Smooth muscle cell (in vitro differentiated cells): ENCODE measurements around the gene ZMAT5. TPM values are rescaled to one million over a fixed set of nuclear protein-coding genes. Genes with fewer than 3 reads are reported as not detected.

ENCODE experiments used
- DNase-seq: peaks from one replicate; lab custom pipeline; 2025; ENCODE audit not compliant: unreplicated experiment; lab: John Stamatoyannopoulos, UW
- H2AFZ ChIP-seq: fragments of 200-600 bp; sonication (generic); 2 replicates; pipeline ENCODE4 v1.6.0; 2016; ENCODE audit warnings: antibody characterized with exemption, low read depth, mild to moderate bottlenecking
- H3F3A ChIP-seq: fragments of 200-600 bp; sonication (generic); 2 replicates; pipeline ENCODE4 v1.6.0; 2017; ENCODE audit warnings: antibody characterized with exemption, low read depth
- H3K27ac ChIP-seq: fragments of 200-600 bp; sonication (generic); 2 replicates; pipeline ENCODE4 v1.5.1; 2016; ENCODE audit warnings: low read depth, mild to moderate bottlenecking
- H3K27me3 ChIP-seq: fragments of 200-600 bp; sonication (generic); 2 replicates; pipeline ENCODE4 v1.6.1; 2016; ENCODE audit warnings: low read depth, mild to moderate bottlenecking
- H3K36me3 ChIP-seq: fragments of 200-600 bp; sonication (generic); 2 replicates; pipeline ENCODE4 v1.5.1; 2016; ENCODE audit warnings: low read depth
- H3K4me1 ChIP-seq: fragments of 200-600 bp; sonication (generic); 2 replicates; pipeline ENCODE4 v1.5.1; 2016; ENCODE audit warnings: low read depth
- H3K4me2 ChIP-seq: fragments of 200-600 bp; sonication (generic); 2 replicates; pipeline ENCODE4 v1.6.0; 2016; ENCODE audit warnings: mild to moderate bottlenecking
- H3K4me3 ChIP-seq: fragments of 200-600 bp; sonication (generic); 2 replicates; pipeline ENCODE4 v1.5.1; 2016; ENCODE audit warnings: mild to moderate bottlenecking
- H3K79me2 ChIP-seq: fragments of 200-600 bp; sonication (generic); 2 replicates; pipeline ENCODE4 v1.6.0; 2016; ENCODE audit warnings: low read depth, mild to moderate bottlenecking
- H3K9ac ChIP-seq: fragments of 200-600 bp; sonication (generic); 2 replicates; pipeline ENCODE4 v1.6.0; 2016; ENCODE audit warnings: low read depth
- H3K9me3 ChIP-seq: fragments of 200-600 bp; sonication (generic); replicated peaks from 2 replicates; pipeline ENCODE4 v1.5.1; 2016; ENCODE audit warnings: low read depth
- H4K20me1 ChIP-seq: fragments of 200-600 bp; sonication (generic); 2 replicates; pipeline ENCODE4 v1.6.0; 2016; ENCODE audit warnings: low read depth
- WGBS: methylation state at CpG from one replicate; pipeline ENCODE4 v1.1.7; 2016; ENCODE audit warnings: low lambda C conversion rate; 5-methylcytosine and 5-hydroxymethylcytosine counted together
- polyA plus RNA-seq: library from polyadenylated mRNA; unstranded; fragments of >200 nt; fragmentation: Nextera tagmentation; extraction: Ambion mirVana; gene quantifications from 2 replicates; pipeline ENCODE4 v1.2.1, GENCODE V29; 2016
- total RNA-seq: library from RNA; depleted of rRNA; stranded (reverse); fragments of >200 nt; gene quantifications from 2 replicates; pipeline ENCODE4 v1.2.3, GENCODE V29; 2014
- TF ChIP-seq, protein P1 (sequence below): fragments of 200-600 bp; sonication (generic); IDR thresholded peaks from 2 replicates; pipeline ENCODE4 v1.5.1; 2017; ENCODE audit warnings: borderline replicate concordance, mild to moderate bottlenecking, antibody characterized with exemption; ENCODE audit not compliant: insufficient read depth, poor library complexity, severe bottlenecking

Gene ZMAT5
- total and polyA plus RNA-seq, 2 experiments from 2014 or later, result 26.0 to 57.8 TPM

GRCh38 chr22:29702000-29702930 lies 64.5 kb downstream of the ZMAT5 start:
- no peaks in the 10 kb centered on the region for H4K20me1 ChIP-seq
- no peaks in the 10 kb centered on the region for H3K36me3 ChIP-seq
- no peaks in the 10 kb centered on the region for H3K79me2 ChIP-seq
- no peaks in the 10 kb centered on the region for H3K9me3 ChIP-seq
- no peak overlapping the region for H3K4me3 ChIP-seq
- H2AFZ ChIP-seq, result no peak overlapping the region
- H3K4me2 ChIP-seq, result no peak overlapping the region
- H3K9ac ChIP-seq, result no peak overlapping the region
- peaks cover 36% of the 10 kb centered on the region for H3K4me1 ChIP-seq
- TF ChIP-seq, protein P1, sequence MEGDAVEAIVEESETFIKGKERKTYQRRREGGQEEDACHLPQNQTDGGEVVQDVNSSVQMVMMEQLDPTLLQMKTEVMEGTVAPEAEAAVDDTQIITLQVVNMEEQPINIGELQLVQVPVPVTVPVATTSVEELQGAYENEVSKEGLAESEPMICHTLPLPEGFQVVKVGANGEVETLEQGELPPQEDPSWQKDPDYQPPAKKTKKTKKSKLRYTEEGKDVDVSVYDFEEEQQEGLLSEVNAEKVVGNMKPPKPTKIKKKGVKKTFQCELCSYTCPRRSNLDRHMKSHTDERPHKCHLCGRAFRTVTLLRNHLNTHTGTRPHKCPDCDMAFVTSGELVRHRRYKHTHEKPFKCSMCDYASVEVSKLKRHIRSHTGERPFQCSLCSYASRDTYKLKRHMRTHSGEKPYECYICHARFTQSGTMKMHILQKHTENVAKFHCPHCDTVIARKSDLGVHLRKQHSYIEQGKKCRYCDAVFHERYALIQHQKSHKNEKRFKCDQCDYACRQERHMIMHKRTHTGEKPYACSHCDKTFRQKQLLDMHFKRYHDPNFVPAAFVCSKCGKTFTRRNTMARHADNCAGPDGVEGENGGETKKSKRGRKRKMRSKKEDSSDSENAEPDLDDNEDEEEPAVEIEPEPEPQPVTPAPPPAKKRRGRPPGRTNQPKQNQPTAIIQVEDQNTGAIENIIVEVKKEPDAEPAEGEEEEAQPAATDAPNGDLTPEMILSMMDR, result no peak
- peaks cover 48% of the 10 kb centered on the region for H3K27me3 ChIP-seq
- WGBS, result 48% methylated on average over 14 of the region's 14 CpGs
- H3K27ac ChIP-seq, result no peak overlapping the region
- no peaks in the 10 kb centered on the region for H3F3A ChIP-seq
- no peak for DNase-seq

GRCh38 chr22:29701155-29701999 lies 65.4 kb downstream of the ZMAT5 start:
- H3K36me3 ChIP-seq, result no peaks in the 10 kb centered on the region
- no peak overlapping the region for H3K9ac ChIP-seq
- H2AFZ ChIP-seq, result no peak overlapping the region
- no peak overlapping the region for H3K4me3 ChIP-seq
- TF ChIP-seq, protein P1, result no peak
- WGBS, result 44% methylated on average over 14 of the region's 14 CpGs
- no peaks in the 10 kb centered on the region for H3K9me3 ChIP-seq
- DNase-seq, result no peak
- no peaks in the 10 kb centered on the region for H3F3A ChIP-seq
- H3K27ac ChIP-seq, result no peak overlapping the region
- no peak overlapping the region for H3K4me2 ChIP-seq
- H3K79me2 ChIP-seq, result no peaks in the 10 kb centered on the region
- H3K27me3 ChIP-seq, result peaks cover 41% of the 10 kb centered on the region
- H4K20me1 ChIP-seq, result no peaks in the 10 kb centered on the region
- peaks cover 36% of the 10 kb centered on the region for H3K4me1 ChIP-seq

DNA sequence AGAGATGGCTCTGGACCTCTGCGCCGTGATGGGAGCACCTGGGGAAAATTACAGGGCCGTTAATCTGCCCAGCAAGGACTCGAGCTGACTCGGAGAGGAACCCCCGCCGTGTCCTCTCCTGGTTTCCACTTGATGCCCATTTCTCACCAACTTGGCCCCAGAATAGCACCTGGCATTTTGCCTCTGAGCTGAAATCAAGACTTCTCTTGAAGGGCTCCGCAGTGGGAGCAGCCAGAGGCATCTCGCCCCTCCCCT lies 66.0 kb downstream of the ZMAT5 start:
- no peaks in the 10 kb centered on the region for H3K79me2 ChIP-seq
- no peaks in the 10 kb centered on the region for H3F3A ChIP-seq
- no peaks in the 10 kb centered on the region for H3K36me3 ChIP-seq
- H3K9me3 ChIP-seq, result no peaks in the 10 kb centered on the region
- H3K4me3 ChIP-seq, result no peak overlapping the region
- no peak overlapping the region for H3K4me2 ChIP-seq
- no peaks in the 10 kb centered on the region for H4K20me1 ChIP-seq
- DNase-seq, result no peak
- 70% methylated on average over 9 of the region's 9 CpGs for WGBS
- TF ChIP-seq, protein P1, result no peak
- H3K27ac ChIP-seq, result no peak overlapping the region
- H2AFZ ChIP-seq, result no peak overlapping the region
- no peak overlapping the region for H3K9ac ChIP-seq
- H3K27me3 ChIP-seq, result peaks cover 39% of the 10 kb centered on the region
- peaks cover 36% of the 10 kb centered on the region for H3K4me1 ChIP-seq
